ENCODE measurements around the gene NLRC5. TPM values are rescaled to one million over a fixed set of nuclear protein-coding genes. Genes with fewer than 3 reads are reported as not detected.
"Not testable (repeated sequence)": the region's sequence is repeated elsewhere in the genome, so short reads cannot be mapped to it uniquely, and the experiment has no call there.

The NLRC5 gene
- total RNA-seq, 4 donors from 2014 or later, result 14.4 to 22.5 (median 16.6) TPM

DNA sequence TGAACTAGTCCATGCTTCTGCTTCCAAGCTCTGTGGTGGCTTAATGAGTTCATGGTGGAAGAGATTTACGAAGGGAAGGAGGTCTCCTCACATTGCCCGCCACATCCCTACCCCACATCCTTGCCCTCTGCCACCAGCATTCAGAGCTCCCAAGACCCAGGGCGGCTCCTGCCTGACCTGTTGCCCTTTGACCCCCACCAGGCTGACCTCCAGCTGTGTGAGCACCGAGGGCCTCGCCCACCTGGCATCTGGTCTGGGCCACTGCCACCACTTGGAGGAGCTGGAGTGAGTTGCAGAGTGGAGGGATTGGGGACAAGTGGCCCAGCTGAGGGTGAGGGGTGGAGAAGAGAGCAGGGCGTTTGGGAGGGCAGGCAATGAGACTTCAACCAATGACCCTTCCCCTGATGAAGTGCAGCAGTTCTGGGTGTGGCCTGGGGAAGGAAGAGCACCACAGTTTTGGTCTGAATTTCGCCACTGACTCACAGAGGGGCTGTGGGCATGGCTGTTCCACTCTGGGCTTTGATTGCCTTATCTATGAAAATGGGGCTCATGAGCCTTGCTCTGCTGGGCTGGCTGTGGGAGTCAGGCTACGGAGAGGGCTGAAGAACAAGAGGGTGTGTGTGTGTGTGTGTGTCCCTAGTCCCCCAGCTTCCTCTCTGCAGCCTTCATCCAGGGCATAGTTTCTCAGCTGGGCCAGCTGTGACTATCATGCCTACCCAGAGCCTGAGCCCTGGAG lies 80.4 kb downstream of the NLRC5 start:
- DNase-seq (ENCODE audit: extremely low spot score), result no peak
- TF ChIP-seq POLR2AphosphoS5 (IDR thresholded peaks at IDR 0.05) (no peak), POLR2A (IDR thresholded peaks at IDR 0.05; ENCODE audit: low read depth) (no peak), EP300 (IDR thresholded peaks at IDR 0.05) (no peak)
- TF ChIP-seq, protein P1, sequence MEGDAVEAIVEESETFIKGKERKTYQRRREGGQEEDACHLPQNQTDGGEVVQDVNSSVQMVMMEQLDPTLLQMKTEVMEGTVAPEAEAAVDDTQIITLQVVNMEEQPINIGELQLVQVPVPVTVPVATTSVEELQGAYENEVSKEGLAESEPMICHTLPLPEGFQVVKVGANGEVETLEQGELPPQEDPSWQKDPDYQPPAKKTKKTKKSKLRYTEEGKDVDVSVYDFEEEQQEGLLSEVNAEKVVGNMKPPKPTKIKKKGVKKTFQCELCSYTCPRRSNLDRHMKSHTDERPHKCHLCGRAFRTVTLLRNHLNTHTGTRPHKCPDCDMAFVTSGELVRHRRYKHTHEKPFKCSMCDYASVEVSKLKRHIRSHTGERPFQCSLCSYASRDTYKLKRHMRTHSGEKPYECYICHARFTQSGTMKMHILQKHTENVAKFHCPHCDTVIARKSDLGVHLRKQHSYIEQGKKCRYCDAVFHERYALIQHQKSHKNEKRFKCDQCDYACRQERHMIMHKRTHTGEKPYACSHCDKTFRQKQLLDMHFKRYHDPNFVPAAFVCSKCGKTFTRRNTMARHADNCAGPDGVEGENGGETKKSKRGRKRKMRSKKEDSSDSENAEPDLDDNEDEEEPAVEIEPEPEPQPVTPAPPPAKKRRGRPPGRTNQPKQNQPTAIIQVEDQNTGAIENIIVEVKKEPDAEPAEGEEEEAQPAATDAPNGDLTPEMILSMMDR (IDR thresholded peaks at IDR 0.05), result no peak
- H3K4me3 ChIP-seq, result no peak overlapping the region
- H3K4me1 ChIP-seq, result no peaks in the 10 kb centered on the region
- H3K27ac ChIP-seq (replicated peaks in 1 of 4), result no peak overlapping the region
- intact Hi-C loops (cut with DNase I), result no loop called here
- no peaks in the 10 kb centered on the region for H3K27me3 ChIP-seq
- peaks cover 0 to 43% (median 19%) of the 10 kb centered on the region in 4 donors for H3K36me3 ChIP-seq
- WGBS, result 85% methylated on average over 8 of the region's 8 CpGs
- no peaks in the 10 kb centered on the region for H3K9me3 ChIP-seq

DNA sequence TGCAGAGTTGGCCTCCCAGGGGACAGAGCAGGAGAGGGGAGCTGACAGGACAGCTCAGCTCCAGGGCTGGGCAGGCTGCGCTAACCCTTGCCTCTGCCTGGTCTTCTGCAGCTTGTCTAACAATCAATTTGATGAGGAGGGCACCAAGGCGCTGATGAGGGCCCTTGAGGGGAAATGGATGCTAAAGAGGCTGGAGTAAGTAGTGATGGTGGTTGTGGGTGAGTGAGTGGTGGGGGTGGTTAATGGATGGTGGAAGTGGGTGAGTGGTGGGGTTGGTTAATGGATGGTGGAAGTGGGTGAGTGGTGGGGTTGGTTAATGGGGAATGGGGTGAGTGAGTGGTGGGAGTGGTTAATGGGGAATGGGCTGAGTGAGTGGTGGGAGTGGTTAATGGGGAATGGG lies 81.1 kb downstream of the NLRC5 start:
- 100% methylated on average over 2 of the region's 2 CpGs for WGBS
- intact Hi-C loops (cut with DNase I), result no loop called here

DNA sequence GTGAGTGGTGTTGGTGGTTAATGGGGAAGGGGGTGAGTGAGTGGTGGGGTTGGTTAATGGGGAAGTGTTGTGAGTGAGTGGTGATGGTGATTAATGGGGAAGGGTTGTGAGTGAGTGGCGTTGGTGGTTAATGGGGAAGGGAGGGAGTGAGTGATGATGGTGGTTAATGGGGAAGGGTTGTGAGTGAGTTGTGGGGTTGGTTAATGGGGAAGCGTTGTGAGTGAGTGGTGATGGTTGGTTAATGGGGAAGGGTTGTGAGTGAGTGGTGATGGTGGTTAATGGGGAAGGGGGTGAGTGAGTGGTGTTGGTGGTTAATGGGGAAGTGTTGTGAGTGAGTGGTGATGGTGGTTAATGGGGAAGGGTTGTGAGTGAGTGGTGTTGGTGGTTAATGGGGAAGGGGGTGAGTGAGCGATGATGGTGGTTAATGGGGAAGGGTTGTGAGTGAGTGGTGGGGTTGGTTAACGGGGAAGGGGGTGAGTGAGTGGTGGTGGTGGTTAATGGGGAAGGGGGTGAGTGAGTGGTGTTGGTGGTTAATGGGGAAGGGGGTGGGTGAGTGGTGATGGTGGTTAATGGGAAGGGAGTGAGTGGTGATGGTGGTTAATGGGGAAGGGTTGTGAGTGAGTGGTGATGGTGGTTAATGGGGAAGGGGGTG lies 81.8 kb downstream of the NLRC5 start:
- WGBS, result 82% methylated on average over 4 of the region's 4 CpGs
- H3K27me3 ChIP-seq; H3K27ac ChIP-seq (replicated peaks in 1 of 4); H3K9me3 ChIP-seq; H3K4me3 ChIP-seq; intact Hi-C loops (cut with DNase I); H3K4me1 ChIP-seq; DNase-seq (ENCODE audit: extremely low spot score): not testable (repeated sequence)
- H3K36me3 ChIP-seq, result peaks cover 0 to 54% (median 22%) of the 10 kb centered on the region in 4 donors

More for the DNA sequence above, 81.1 kb downstream of the NLRC5 start:
- Histone ChIP-seq H3K27me3 (no peaks in the 10 kb centered on the region), H3K4me3 (no peak overlapping the region), H3K4me1 (no peaks in the 10 kb centered on the region), H3K9me3 (no peaks in the 10 kb centered on the region), H3K27ac (replicated peaks in 1 of 4) (no peak overlapping the region), H3K36me3 (peaks cover 0 to 49% (median 20%) of the 10 kb centered on the region in 4 donors)
- TF ChIP-seq, protein P1 (IDR thresholded peaks at IDR 0.05), result no peak
- TF ChIP-seq POLR2AphosphoS5 (IDR thresholded peaks at IDR 0.05) (no peak), EP300 (IDR thresholded peaks at IDR 0.05) (no peak), POLR2A (IDR thresholded peaks at IDR 0.05; ENCODE audit: low read depth) (no peak)
- no peak for DNase-seq (ENCODE audit: extremely low spot score)

DNA sequence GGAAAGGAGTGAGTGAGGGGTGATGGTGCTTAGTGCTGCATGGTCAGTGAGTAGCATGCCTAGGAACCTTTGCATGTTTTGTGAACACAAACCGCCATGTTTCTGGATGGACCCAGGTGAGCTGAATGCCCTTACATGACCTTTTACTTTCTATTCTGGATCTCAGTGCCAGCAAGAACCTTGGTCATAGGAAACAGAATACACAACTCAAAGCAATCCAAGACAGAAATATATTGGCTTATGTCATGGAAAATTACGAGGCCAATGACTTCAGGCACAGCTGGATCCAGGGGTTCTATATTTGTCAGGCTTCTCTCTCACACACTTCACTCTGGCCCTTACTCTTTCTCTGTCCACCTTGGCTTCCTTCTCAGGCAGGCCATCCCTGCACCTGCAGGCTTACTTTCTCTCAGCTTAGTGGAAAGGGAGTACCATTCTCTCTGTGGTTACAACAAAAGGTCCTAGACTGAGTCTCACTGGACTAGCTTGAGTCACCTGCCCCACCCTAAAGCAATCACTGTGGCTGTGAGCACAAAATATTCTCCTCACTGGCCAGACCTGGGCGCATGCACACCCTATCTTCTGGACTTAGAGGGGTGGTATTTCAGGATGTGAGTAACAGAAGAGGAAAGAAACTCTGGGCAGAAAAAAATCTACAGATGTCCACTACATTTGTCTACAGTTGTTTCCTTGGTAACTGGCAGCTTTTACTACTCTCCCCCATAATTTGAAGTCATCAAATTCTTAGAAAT lies 82.7 kb downstream of the NLRC5 start:
- intact Hi-C loops (cut with DNase I), result no loop called here
- Histone ChIP-seq H3K4me3 (no peak overlapping the region), H3K9me3 (no peaks in the 10 kb centered on the region), H3K4me1 (no peaks in the 10 kb centered on the region), H3K36me3 (peaks cover 0 to 54% (median 27%) of the 10 kb centered on the region in 4 donors), H3K27ac (replicated peaks in 1 of 4) (no peak overlapping the region), H3K27me3 (no peaks in the 10 kb centered on the region)
- no peak for DNase-seq (ENCODE audit: extremely low spot score)
- TF ChIP-seq POLR2AphosphoS5 (IDR thresholded peaks at IDR 0.05) (no peak), EP300 (IDR thresholded peaks at IDR 0.05) (no peak), POLR2A (IDR thresholded peaks at IDR 0.05; ENCODE audit: low read depth) (no peak)
- TF ChIP-seq, protein P1 (IDR thresholded peaks at IDR 0.05), result no peak
- 79% methylated on average over 3 of the region's 3 CpGs for WGBS

Data from esophagus muscularis mucosa (tissue), 4 donors.